NCI-H446 treated with DMSO at 0.1 percent for 48 hours (cell line): ENCODE measurements around the gene PGBD1.
"Not testable (repeated sequence)": the region's sequence is repeated elsewhere in the genome, so short reads cannot be mapped to it uniquely, and the experiment has no call there.

ENCODE experiments used
- DNase-seq: peaks from one replicate; lab custom pipeline; 2025; lab: John Stamatoyannopoulos, UW

PGBD1 gene

GRCh38 chr6:28267695-28268059 lies 13.7 kb upstream of the PGBD1 start:
- DNase-seq, result no peak

DNA sequence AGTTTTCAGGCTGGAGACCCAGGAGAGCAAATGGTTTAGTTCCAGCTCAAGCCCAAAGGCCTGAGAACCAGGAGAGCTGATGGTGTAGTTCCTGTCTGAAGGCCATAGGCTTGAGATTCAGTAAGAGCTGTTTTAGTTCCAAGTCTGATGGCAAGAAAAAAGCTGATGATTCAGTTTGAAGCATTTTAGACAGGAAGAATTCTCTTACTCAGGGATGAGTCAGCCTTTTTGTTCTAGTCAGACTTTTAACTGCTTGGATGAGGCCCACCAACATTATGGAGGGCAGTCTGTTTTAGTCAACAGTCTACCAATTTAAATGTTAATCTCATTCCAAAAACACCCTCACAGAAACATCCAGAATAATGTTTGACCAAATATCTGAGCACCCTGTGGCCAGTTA lies 11.9 kb upstream of the PGBD1 start:
- no peak for DNase-seq

- DNase-seq, result no peak
Measured at GRCh38 chr6:28274888-28275287, 6.5 kb upstream of the PGBD1 start.

- no peak for DNase-seq
Measured at GRCh38 chr6:28277746-28278145, 3.6 kb upstream of the PGBD1 start.

GRCh38 chr6:28280595-28281287 lies 631 bp upstream of the PGBD1 start:
- DNase-seq, result no peak

DNA sequence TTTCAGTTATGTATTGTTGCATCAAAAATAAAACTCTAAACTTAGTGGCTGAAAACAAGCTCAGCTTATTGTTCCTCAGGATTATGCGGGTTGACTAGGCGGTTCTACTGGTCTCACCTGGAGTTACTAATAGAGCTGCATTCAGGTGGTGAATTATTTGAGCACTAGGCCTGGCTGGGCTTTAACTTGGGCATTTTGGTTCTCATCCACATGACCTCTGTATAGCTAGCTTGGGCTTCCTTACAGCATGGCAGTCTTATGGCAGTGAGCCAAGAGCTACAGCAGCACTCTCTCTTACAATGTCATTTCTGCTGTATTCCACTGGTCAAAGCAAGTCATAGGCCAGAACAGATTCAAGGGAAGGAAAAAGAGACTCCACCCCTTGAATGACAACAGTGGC lies 1.6 kb downstream of the PGBD1 start:
- DNase-seq, result no peak

DNA sequence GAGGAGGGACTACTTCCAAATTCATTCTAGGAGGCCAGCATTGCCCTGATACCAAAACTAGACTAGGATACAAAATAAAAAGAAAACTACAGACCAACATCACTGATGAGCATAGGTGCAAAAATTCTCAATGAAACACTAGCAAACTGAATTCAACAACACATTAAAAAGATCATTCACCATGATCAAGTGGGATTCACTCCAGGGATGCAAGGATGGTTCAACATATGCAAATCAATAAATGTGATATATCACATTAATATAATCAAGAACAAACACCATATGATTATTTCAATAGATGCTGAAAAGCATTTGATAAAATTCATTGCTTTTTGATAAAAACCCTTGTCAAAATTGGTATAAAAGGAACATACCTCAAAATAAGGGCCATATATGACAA lies 10.2 kb downstream of the PGBD1 start:
- no peak for DNase-seq

DNA sequence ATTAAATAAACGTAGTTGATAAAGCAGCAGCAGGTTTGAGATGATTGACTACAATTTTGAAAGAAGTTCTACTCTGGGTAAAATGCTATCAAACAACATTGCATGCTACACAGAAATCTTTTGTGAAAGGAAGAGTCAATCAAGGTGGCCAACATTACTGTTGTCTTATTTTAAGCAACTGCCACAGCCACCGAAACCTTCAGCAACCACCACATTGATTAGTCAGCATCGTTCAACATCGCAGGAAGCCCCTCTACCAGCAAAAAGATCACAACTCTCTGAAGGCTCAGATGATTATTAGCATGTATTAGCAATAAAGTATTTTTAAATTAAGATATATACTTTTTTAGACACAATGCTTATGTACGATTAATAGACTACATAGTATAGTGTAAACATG lies 14.0 kb downstream of the PGBD1 start:
- no peak for DNase-seq

DNA sequence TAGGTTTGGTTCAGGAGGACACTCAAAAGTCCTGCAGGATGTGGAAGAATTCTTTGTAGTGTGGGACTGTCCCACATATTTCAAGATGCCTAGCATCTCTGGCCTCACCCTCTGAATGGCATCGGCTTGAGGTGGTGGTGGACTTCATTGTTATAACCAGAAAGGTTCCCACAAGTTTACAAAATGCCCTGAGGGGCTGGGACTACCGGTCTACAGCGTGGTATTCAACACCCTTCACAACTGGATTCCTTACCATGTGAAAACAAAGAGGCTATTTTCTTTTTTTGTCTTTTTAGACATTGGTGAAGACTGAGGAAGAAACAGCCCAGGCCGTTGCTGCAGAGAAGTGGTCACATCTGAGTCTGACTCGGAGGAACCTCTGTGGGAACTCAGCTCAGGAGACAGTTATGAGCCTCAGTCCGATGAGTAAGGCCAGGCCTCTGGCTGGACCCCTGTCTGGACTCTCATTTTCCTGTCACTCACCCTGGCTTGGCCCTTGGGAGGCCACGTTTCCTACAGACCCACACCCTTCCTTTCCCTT lies 15.2 kb downstream of the PGBD1 start:
- DNase-seq, result no peak

DNA sequence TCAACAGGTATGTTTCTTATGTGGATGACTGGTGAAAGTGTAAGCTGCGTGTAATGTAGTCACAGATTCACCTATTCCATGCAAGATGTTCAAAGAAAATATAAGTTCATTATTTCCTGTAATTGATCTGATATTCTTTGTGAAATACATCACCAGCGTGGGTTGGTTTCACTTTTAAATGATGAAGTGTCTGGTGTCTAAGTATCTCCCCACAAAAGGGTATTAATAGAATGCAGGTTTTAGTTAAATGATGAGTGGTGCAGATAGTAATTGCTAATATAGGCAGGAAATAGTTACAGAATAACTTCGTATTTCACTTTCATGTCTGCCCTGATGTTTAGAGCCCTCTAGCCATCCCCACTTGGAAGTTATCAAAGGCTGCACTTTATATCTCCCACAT lies 22.2 kb downstream of the PGBD1 start:
- no peak for DNase-seq

- not testable (repeated sequence) for DNase-seq
Measured at GRCh38 chr6:28306363-28306762, 25.0 kb downstream of the PGBD1 start.

DNA sequence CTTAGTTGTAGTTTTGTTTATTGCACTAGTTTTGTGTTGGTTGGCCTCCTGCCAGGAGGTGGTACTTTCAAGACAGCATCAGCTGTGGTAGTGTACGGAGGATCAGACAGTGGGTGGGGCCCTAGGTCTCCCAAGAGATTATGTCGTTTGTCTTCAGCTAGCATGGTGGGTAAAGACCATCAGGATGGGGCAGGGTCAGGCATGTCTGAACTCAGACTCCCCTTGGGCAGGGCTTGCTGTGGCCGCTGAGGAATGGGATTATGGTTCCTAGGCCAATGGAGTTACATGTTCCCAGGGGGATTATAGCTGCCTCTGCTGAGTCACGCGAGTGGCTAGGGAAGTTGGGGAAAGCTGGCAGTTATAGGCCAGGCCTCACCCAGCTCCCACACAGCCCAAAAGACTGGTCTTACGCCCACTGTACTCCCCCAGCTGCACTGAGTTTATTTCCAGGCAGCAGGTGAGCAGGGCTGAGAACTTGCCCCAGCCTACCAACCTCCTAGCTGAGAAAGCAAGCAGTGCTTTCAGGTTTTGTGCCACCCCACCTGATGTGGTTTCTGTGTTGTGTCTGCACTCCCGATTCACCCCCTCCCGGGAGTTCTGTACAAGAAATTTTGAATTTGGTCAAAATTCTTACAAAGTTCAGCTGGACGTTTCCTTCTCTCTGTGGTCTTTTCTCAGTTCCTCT lies 29.9 kb downstream of the PGBD1 start:
- no peak for DNase-seq

GRCh38 chr6:28312939-28313338 lies 31.6 kb downstream of the PGBD1 start:
- DNase-seq, result no peak

DNA sequence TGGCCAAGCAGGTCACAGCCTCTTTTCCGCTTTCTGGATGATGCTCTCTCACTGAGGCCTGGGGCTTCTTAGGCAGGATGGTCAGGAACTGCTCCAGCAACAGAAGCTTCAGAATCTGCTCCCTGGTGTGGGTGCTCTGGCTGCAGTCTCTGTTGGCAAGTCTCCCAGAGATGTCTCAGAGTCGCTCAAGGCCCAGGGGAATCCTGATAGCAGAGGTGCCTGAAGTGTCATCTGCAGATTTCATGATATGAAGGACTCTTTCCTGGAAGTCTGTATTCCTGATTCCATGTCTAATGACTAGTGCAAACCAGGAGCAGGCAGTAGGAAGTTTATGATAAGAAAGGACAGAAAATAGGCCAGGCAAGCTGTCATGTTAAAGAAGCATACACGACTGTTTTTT lies 34.3 kb downstream of the PGBD1 start:
- DNase-seq, result no peak

GRCh38 chr6:28317866-28318265 lies 36.5 kb downstream of the PGBD1 start:
- not testable (repeated sequence) for DNase-seq

DNA sequence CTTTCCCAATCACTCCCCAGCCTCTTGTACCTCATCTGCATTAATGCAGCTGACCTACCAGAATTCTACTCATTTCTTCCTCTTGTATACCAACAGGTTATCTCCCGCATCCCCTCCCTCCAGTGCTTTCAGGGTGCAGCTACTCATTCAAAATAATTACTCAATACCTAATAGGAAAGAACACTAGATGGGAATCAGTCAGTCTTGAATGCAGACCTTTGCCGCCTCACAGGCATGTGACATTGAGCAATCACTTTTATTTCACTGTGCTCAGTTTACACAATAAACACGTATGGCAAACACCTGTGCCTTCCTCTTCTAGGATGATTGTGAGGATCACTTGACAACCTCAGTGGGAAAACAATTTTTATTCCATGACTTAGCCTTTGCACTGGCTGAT lies 41.3 kb downstream of the PGBD1 start:
- no peak for DNase-seq

- DNase-seq, result no peak
Measured at GRCh38 chr6:28323813-28324424, 42.5 kb downstream of the PGBD1 start.

- DNase-seq, result no peak
Measured at GRCh38 chr6:28326371-28326948, 45.1 kb downstream of the PGBD1 start.

DNA sequence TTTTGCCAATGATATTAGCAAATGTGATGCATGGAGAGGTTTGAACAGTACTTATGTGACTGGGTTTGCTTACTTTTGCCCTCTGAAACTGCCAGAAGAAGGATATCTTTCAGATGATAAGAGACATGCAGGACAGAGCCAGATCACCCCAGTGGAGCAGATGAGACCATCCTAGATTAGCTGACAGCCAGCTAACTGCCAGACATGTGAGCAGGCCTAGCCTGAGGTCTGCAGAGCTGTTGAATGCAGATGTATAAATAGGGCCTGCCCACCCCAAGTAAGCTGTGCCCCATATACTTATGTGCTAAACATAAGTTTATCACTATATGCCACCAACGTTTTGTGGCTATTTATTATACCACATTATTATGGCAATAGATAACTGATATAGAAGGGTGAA lies 48.7 kb downstream of the PGBD1 start:
- no peak for DNase-seq

DNA sequence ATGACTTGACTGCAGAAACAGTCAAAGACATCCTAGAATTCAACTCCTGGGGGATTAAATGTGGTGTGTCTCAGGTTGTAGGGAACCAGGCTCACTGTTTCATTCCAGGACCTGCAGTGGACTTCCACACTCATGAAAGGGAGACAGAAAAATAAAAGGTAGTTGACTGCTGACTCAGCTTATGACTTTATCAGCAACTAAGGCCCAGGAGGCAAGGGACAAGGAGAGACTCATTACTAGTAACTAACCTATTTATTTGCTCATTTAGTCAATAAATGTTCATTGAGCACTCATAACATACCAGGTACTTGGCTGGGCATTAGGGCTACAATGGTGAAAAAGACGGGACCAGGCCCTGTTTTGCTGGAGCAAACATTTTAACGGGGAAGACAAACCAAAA lies 51.7 kb downstream of the PGBD1 start:
- DNase-seq, result no peak

DNA sequence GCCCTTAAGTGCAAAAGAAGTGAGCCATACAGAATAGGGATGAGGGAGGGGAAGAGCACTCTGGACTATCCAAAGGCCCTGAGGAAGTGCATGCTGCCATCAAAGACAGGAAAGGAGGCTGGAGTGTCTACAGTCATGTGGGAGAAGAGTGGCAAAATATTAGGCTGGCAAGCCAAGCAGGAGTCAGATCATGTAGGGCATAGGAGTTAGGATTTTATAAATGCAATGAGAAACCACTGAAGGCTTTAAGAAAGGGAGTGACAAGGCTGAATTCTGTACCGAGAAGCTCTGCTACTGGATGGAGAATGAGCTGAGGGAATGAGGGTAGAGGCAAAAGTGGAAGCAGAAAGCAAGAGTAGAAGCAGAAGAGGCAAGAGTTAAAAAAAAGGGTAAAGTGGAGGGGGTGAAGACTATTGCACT lies 52.2 kb downstream of the PGBD1 start:
- no peak for DNase-seq

GRCh38 chr6:28334286-28335039 lies 53.1 kb downstream of the PGBD1 start:
- DNase-seq, result no peak
